ENCODE data around the gene SPHK1. TPM values are rescaled to one million over a fixed set of nuclear protein-coding genes. Genes with fewer than 3 reads are reported as not detected.
A peak's percentile ranks its signal among the peaks of the same experiment; 100 is the strongest.

Gene SPHK1
- total RNA-seq, 3 donors from 2014 or later (not counting 1 experiment from before 2014, with no cell fraction given), result 7.6 to 9.2 (median 8.3) TPM

GRCh38 chr17:76419576-76420260 is 35.3 kb downstream of the SPHK1 start:
- WGBS (ENCODE audit: insufficient coverage), result 80% methylated on average over 17 of the region's 17 CpGs
- H3K4me3 Mint-ChIP-seq, result no peak overlapping the region
- H3K4me1 Mint-ChIP-seq, result peaks cover 39% of the 10 kb centered on the region in 2 donors
- no peaks in the 10 kb centered on the region for H3K9me3 Mint-ChIP-seq
- Histone ChIP-seq H3K27me3 (ENCODE audit: control insufficient read depth, insufficient read depth, low read length) (no peaks in the 10 kb centered on the region), H3K9me3 (ENCODE audit: control insufficient read depth, insufficient read depth, low read length) (no peaks in the 10 kb centered on the region), H3K27ac (ENCODE audit: low read length) (no peak overlapping the region), H3K4me3 (ENCODE audit: low read length) (no peak overlapping the region), H3K36me3 (ENCODE audit: control insufficient read depth, insufficient read depth, low read length) (peaks cover 3% of the 10 kb centered on the region), H3K4me1 (ENCODE audit: control insufficient read depth, insufficient read depth, low read length) (peaks cover 10% of the 10 kb centered on the region)
- DNase-seq, result no peak
- ATAC-seq, result peak in 1 of 3 donors; percentile 33
- H3K36me3 Mint-ChIP-seq, result no peaks in the 10 kb centered on the region
- no peak for TF ChIP-seq CTCF (IDR thresholded peaks at IDR 0.05)
- no peak overlapping the region for H3K27ac Mint-ChIP-seq
- intact Hi-C loops (cut with micrococcal nuclease), result no loop called here
- no peaks in the 10 kb centered on the region for H3K27me3 Mint-ChIP-seq (ENCODE audit: low read depth in 2 of 2)

- Mint-ChIP-seq H3K9me3 (no peaks in the 10 kb centered on the region), H3K27ac (peak overlapping the region in 1 of 2 donors; percentile 8), H3K4me3 (no peak overlapping the region), H3K4me1 (peaks cover 39 to 41% of the 10 kb centered on the region in 2 donors), H3K27me3 (ENCODE audit: low read depth in 2 of 2) (no peaks in the 10 kb centered on the region), H3K36me3 (no peaks in the 10 kb centered on the region)
- TF ChIP-seq CTCF (IDR thresholded peaks at IDR 0.05), result no peak
- H3K4me1 ChIP-seq (ENCODE audit: control insufficient read depth, insufficient read depth, low read length), result peaks cover 10% of the 10 kb centered on the region
- H3K27me3 ChIP-seq (ENCODE audit: control insufficient read depth, insufficient read depth, low read length), result no peaks in the 10 kb centered on the region
- ATAC-seq (no peak), DNase-seq (no peak)
- no peak overlapping the region for H3K27ac ChIP-seq (ENCODE audit: low read length)
- no peaks in the 10 kb centered on the region for H3K36me3 ChIP-seq (ENCODE audit: control insufficient read depth, insufficient read depth, low read length)
- no peak overlapping the region for H3K4me3 ChIP-seq (ENCODE audit: low read length)
- intact Hi-C loops (cut with micrococcal nuclease), result no loop called here
- WGBS (ENCODE audit: insufficient coverage), result 85% methylated on average over 10 of the region's 10 CpGs
- H3K9me3 ChIP-seq (ENCODE audit: control insufficient read depth, insufficient read depth, low read length), result no peaks in the 10 kb centered on the region
These were observed 36.1 kb downstream of the SPHK1 start for GRCh38 chr17:76420356-76421043.

- DNase-seq (no peak), ATAC-seq (no peak)
- no peak for TF ChIP-seq CTCF (IDR thresholded peaks at IDR 0.05)
- WGBS (ENCODE audit: insufficient coverage), result 93% methylated on average over 7 of the region's 7 CpGs
- peaks cover 39 to 45% of the 10 kb centered on the region in 2 donors for H3K4me1 Mint-ChIP-seq
- no peaks in the 10 kb centered on the region for H3K36me3 Mint-ChIP-seq
- intact Hi-C loops (cut with micrococcal nuclease), result no loop called here
- Histone ChIP-seq H3K9me3 (ENCODE audit: control insufficient read depth, insufficient read depth, low read length) (no peaks in the 10 kb centered on the region), H3K27me3 (ENCODE audit: control insufficient read depth, insufficient read depth, low read length) (no peaks in the 10 kb centered on the region), H3K36me3 (ENCODE audit: control insufficient read depth, insufficient read depth, low read length) (no peaks in the 10 kb centered on the region), H3K4me1 (ENCODE audit: control insufficient read depth, insufficient read depth, low read length) (peaks cover 10% of the 10 kb centered on the region), H3K27ac (ENCODE audit: low read length) (no peak overlapping the region), H3K4me3 (ENCODE audit: low read length) (no peak overlapping the region)
- H3K9me3 Mint-ChIP-seq, result no peaks in the 10 kb centered on the region
- no peak overlapping the region for H3K4me3 Mint-ChIP-seq
- no peaks in the 10 kb centered on the region for H3K27me3 Mint-ChIP-seq (ENCODE audit: low read depth in 2 of 2)
- H3K27ac Mint-ChIP-seq, result no peak overlapping the region
These were observed 36.6 kb downstream of the SPHK1 start for GRCh38 chr17:76421044-76421407.
